UCSD-AML1 (cell line): Measurements from ENCODE around the gene SCAMP4.

Source experiments
- DNase-seq: peaks from one replicate; lab custom pipeline; 2025; ENCODE audit not compliant: unreplicated experiment; lab: John Stamatoyannopoulos, UW

SCAMP4 gene

DNA sequence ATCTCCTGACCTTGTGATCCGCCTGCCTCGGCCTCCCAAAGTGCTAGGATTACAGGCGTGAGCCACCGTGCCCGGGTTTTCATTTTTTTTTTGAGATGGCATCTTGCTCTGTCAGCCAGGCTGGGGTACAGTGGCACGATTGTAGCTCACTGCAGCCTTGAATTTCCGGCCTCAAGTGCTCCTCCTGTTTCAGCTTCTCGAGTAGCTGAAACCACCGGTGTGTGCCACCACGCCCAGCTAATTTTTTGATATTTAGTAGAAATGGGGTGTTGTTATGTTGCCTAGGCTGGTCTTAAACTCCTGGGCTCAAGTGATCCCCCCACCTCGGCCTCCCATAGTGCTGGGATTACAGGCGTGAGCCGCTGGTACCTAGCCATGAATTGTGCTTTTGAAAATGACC lies 5.9 kb downstream of the SCAMP4 start:
- no peak for DNase-seq

GRCh38 chr19:1911995-1912394 lies 6.8 kb downstream of the SCAMP4 start:
- no peak for DNase-seq

GRCh38 chr19:1912760-1913505 lies 7.7 kb downstream of the SCAMP4 start:
- DNase-seq, result no peak

DNA sequence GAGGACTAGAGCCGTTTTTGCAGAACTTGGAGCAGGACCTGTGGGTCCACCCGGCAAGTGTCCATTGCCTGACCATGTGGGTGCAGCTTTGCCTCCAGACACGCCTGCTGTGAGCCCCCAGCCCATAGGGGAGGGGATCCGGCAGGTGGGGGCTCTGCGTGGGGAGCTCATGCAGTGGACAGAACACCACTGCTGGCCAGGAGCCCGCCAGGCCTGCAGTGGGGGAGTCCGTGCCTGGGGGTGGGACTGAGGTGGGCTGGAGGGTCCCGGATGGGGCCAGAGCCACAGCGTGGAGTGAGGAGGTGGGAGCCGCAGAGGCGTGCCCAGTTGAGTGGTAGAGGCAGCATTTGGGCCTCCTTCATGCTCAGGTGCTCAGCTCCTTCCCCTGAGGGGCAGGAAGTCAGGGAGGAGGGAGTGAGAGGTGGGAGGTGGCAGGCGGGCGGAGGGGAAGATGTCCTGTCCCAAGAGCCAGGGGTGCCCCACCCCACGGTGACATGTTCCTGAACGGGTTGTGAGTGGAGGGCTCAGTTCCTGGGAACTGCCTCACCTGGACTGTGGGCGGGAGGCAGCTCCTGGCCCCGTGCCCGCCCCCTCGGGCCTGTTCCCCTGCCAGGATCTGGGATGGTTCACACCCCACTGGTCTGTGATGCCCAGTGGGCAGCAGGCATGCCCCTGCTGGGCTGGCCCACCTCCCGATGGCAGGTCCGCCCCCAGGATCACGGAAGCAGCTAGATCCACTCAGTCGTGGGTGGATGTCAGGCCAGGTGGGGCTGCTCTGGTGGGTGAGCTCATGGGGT lies 8.8 kb downstream of the SCAMP4 start:
- no peak for DNase-seq

- DNase-seq, result no peak
Measured at GRCh38 chr19:1914826-1915341, 9.7 kb downstream of the SCAMP4 start.

DNA sequence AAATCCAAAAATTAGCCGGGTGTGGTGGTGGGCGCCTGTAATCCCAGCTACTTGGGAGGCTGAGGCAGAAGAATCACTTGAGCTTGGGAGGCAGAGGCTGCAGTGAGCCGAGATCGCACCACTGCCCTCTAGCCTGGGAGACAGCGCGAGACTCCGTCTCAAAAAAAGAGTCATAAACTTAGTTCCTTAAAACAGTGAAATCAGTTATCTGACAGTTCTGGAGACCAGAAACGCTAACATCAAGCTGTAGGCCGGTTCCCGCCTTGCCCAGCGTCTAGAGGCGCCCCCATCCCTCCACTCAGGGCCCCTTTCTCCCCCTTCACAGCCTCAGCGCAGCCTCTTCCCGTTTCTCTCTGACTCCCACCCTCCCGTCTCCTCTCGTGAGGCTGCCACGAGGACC lies 11.9 kb downstream of the SCAMP4 start:
- no peak for DNase-seq

GRCh38 chr19:1917926-1918325 lies 12.7 kb downstream of the SCAMP4 start:
- DNase-seq, result no peak

DNA sequence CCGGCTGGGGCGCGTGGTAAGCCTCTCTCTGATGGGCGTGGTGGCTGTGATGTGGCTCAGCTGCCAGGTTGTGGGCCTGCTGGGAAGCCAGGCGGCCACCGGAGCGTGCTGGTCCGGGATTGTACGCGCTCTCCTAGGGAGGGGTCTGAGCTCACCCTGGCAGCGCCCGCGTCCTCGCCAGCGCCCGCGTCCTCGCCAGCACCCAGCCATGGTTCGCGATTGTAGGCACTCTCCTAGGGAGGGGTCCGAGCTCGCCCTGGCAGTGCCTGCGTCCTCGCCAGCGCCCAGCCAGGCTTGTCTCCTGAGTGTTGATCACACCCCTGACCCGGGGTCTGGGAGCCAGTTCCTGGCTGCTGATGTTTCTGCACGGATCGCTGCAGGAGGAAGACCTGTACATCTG lies 13.8 kb downstream of the SCAMP4 start:
- DNase-seq, result no peak

DNA sequence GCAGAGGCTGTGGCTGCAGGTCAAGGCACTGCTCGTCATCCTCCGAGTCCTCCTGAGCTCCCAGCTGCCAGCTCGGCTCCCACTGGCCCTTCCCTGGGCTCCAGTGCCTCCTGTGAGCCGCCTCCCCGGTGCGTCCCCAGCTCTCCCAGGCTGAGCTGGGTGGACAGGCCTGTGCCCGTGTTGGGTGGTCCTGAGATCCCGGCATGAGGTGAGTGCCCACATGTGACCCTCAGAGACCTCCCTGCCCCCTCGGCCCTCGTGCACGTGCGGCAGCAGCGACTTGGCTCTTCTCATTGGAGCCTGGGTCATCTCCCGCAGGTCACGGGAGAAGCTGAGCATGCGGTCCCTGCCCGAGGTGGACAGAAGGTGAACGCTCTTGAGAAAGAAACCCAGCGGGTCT lies 15.4 kb downstream of the SCAMP4 start:
- no peak for DNase-seq

GRCh38 chr19:1921326-1921725 lies 16.1 kb downstream of the SCAMP4 start:
- no peak for DNase-seq

GRCh38 chr19:1921825-1922224 lies 16.6 kb downstream of the SCAMP4 start:
- DNase-seq, result no peak

GRCh38 chr19:1922803-1923202 lies 17.6 kb downstream of the SCAMP4 start:
- no peak for DNase-seq

- no peak for DNase-seq
Measured at GRCh38 chr19:1923319-1923718, 18.1 kb downstream of the SCAMP4 start.

DNA sequence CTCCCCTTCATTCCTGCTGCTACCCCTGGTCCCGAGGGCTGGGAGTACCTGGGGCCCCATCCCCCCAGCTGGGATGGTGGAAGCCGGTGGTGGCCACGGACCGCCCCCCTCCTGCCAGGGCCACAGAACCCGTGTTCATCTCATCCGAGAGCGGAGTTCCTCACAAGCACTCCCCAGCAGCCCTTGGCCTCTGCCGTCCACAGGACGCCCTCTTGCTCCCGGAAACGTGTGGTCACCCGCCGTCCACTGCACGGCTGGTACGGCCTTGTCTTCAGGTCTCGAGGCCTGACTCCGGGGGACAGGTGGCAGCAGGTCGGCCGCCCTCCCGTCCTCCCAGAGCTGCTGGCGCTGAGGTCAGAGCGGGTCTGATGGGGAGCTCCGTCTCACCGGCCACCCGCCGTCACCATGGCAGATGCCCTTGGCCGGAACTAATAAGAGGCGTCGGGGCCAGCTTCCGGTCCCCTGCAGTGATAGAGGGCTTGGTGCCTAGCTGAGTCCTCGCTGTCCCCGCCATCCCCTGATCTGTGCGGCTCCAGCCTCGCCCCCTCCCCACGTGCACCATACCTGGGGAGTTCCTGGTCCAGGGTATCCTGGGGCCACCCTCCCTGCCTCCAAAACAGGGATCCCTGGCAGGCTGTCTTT lies 19.2 kb downstream of the SCAMP4 start:
- no peak for DNase-seq

- no peak for DNase-seq
Measured at GRCh38 chr19:1925544-1925943, 20.3 kb downstream of the SCAMP4 start.

- DNase-seq, result peak; percentile 82
Measured at GRCh38 chr19:1929021-1929742, 24.0 kb downstream of the SCAMP4 start.

GRCh38 chr19:1931445-1931844 lies 26.2 kb downstream of the SCAMP4 start:
- DNase-seq, result no peak

- no peak for DNase-seq
Measured at GRCh38 chr19:1932395-1932794, 27.2 kb downstream of the SCAMP4 start.

GRCh38 chr19:1933244-1933643 lies 28.0 kb downstream of the SCAMP4 start:
- DNase-seq, result no peak

DNA sequence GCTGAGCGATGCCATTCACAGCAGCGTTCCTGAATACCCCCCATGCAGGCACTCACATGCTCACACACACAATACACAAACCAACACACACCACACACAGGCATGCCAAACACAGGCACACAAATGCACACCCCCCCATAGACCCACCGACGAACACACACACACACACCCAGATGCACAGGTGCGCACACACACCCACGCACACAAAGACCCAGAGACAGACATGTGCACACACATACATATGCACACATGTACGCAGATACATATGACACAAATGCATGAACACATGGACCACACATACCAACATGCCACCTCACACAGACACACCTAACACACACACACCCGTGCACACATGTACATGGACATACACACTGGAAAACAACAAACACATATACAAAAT lies 28.7 kb downstream of the SCAMP4 start:
- DNase-seq, result no peak
